ENCODE data around the gene ACSM6.

GRCh38 chr10:95177429-95177828 lies 16.6 kb upstream of the ACSM6 start:
- TF ChIP-seq POLR2AphosphoS5 (IDR thresholded peaks at IDR 0.05; ENCODE audit: low read depth) (no peak), CTCF (IDR thresholded peaks at IDR 0.05; ENCODE audit: insufficient read depth, low read length) (no peak), SPI1 (IDR thresholded peaks at IDR 0.05; ENCODE audit: borderline replicate concordance, low read depth) (no peak), GABPA (IDR thresholded peaks at IDR 0.05; ENCODE audit: low read depth) (no peak)
- TF ChIP-seq, protein P1, sequence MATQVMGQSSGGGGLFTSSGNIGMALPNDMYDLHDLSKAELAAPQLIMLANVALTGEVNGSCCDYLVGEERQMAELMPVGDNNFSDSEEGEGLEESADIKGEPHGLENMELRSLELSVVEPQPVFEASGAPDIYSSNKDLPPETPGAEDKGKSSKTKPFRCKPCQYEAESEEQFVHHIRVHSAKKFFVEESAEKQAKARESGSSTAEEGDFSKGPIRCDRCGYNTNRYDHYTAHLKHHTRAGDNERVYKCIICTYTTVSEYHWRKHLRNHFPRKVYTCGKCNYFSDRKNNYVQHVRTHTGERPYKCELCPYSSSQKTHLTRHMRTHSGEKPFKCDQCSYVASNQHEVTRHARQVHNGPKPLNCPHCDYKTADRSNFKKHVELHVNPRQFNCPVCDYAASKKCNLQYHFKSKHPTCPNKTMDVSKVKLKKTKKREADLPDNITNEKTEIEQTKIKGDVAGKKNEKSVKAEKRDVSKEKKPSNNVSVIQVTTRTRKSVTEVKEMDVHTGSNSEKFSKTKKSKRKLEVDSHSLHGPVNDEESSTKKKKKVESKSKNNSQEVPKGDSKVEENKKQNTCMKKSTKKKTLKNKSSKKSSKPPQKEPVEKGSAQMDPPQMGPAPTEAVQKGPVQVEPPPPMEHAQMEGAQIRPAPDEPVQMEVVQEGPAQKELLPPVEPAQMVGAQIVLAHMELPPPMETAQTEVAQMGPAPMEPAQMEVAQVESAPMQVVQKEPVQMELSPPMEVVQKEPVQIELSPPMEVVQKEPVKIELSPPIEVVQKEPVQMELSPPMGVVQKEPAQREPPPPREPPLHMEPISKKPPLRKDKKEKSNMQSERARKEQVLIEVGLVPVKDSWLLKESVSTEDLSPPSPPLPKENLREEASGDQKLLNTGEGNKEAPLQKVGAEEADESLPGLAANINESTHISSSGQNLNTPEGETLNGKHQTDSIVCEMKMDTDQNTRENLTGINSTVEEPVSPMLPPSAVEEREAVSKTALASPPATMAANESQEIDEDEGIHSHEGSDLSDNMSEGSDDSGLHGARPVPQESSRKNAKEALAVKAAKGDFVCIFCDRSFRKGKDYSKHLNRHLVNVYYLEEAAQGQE (IDR thresholded peaks at IDR 0.05; ENCODE audit: insufficient replicate concordance, low read depth): no peak

Measured in HL-60 (cell line).